Stimulated activated naive B cell treated with anti-CD40 and anti-IgM and Interleukin-4, amounts not matched to agents 10 μg/mL and 1 μg/mL and 100 μg/mL, for 72 hours (primary cell): Measurements from ENCODE around the gene NAA50.

Experiments
- ATAC-seq, 2 donors: fragments of 150-1000 bp; cut with Tn5 transposase; replicated peaks; 2 replicates each; pipeline ENCODE4 v1.10.0; 2021; ENCODE audit warnings: moderate library complexity in 1 of 2
- DNase-seq: peaks from one replicate; pipeline ENCODE4 v3.0.0; 2021
- H3K27ac Mint-ChIP-seq: one replicate; pipeline ENCODE4 v1.8.0; 2022; ENCODE audit warnings: mild to moderate bottlenecking, mixed read lengths
- H3K27me3 Mint-ChIP-seq, 2 donors: one replicate each; pipeline ENCODE4 v1.8.0; 2022; ENCODE audit warnings: mixed read lengths in 2 of 2
- H3K36me3 Mint-ChIP-seq, 2 donors: one replicate each; pipeline ENCODE4 v1.8.0; 2022; ENCODE audit warnings: mixed read lengths in 2 of 2, mild to moderate bottlenecking in 1 of 2
- H3K4me1 Mint-ChIP-seq, 2 donors: one replicate each; pipeline ENCODE4 v1.8.0; 2022; ENCODE audit warnings: mixed read lengths in 2 of 2, mild to moderate bottlenecking in 1 of 2
- H3K4me3 Mint-ChIP-seq, 2 donors: one replicate each; pipeline ENCODE4 v1.8.0; 2022; ENCODE audit warnings: mild to moderate bottlenecking in 2 of 2, mixed read lengths in 2 of 2, moderate library complexity in 1 of 2
- H3K9me3 Mint-ChIP-seq, 2 donors: one replicate each; pipeline ENCODE4 v1.8.0; 2022; ENCODE audit warnings: mixed read lengths in 2 of 2, mild to moderate bottlenecking in 1 of 2

Gene NAA50

GRCh38 chr3:113685956-113686721, 59.9 kb downstream of the NAA50 start:
- peaks cover 7 to 8% of the 10 kb centered on the region in 2 donors for H3K9me3 Mint-ChIP-seq
- H3K4me1 Mint-ChIP-seq: peaks cover 16 to 26% of the 10 kb centered on the region in 2 donors
- ATAC-seq (no peak), DNase-seq (no peak)
- H3K36me3 Mint-ChIP-seq: peaks cover 14 to 42% of the 10 kb centered on the region in 2 donors
- no peak overlapping the region for H3K4me3 Mint-ChIP-seq
- no peak overlapping the region for H3K27ac Mint-ChIP-seq
- H3K27me3 Mint-ChIP-seq: no peaks in the 10 kb centered on the region

GRCh38 chr3:113685124-113685523, 60.9 kb downstream of the NAA50 start:
- ATAC-seq: no peak
- DNase-seq: no peak
- Mint-ChIP-seq H3K36me3 (peaks cover 14 to 42% of the 10 kb centered on the region in 2 donors), H3K9me3 (peaks cover 7 to 8% of the 10 kb centered on the region in 2 donors), H3K4me3 (no peak overlapping the region), H3K27me3 (no peaks in the 10 kb centered on the region), H3K27ac (no peak overlapping the region), H3K4me1 (peaks cover 16 to 26% of the 10 kb centered on the region in 2 donors)

- H3K27ac Mint-ChIP-seq: no peak overlapping the region
- peaks cover 14 to 42% of the 10 kb centered on the region in 2 donors for H3K36me3 Mint-ChIP-seq
- DNase-seq (no peak), ATAC-seq (no peak)
- no peak overlapping the region for H3K4me3 Mint-ChIP-seq
- H3K9me3 Mint-ChIP-seq: peaks cover 7 to 8% of the 10 kb centered on the region in 2 donors
- no peaks in the 10 kb centered on the region for H3K27me3 Mint-ChIP-seq
- peaks cover 16 to 26% of the 10 kb centered on the region in 2 donors for H3K4me1 Mint-ChIP-seq
Measured at GRCh38 chr3:113684271-113684819, 61.7 kb downstream of the NAA50 start.

- Mint-ChIP-seq H3K9me3 (peaks cover 13 to 15% of the 10 kb centered on the region in 2 donors), H3K4me1 (peaks cover 19 to 30% of the 10 kb centered on the region in 2 donors)
Measured at GRCh38 chr3:113678773-113679172, 67.3 kb downstream of the NAA50 start.

GRCh38 chr3:113677737-113678136, 68.3 kb downstream of the NAA50 start:
- H3K36me3 Mint-ChIP-seq: peaks cover 28 to 38% of the 10 kb centered on the region in 2 donors
- H3K4me3 Mint-ChIP-seq: no peak overlapping the region
- H3K27me3 Mint-ChIP-seq: no peaks in the 10 kb centered on the region
- peaks cover 19 to 30% of the 10 kb centered on the region in 2 donors for H3K4me1 Mint-ChIP-seq
- H3K9me3 Mint-ChIP-seq: peaks cover 13 to 15% of the 10 kb centered on the region in 2 donors
- DNase-seq: no peak
- ATAC-seq: no peak
- peak overlapping the region; percentile 81 for H3K27ac Mint-ChIP-seq

More at GRCh38 chr3:113678773-113679172, 67.3 kb downstream of the NAA50 start:
- Mint-ChIP-seq H3K4me3 (no peak overlapping the region), H3K27ac (peak overlapping the region; percentile 63), H3K36me3 (peaks cover 29 to 42% of the 10 kb centered on the region in 2 donors), H3K27me3 (no peaks in the 10 kb centered on the region)
- ATAC-seq (no peak), DNase-seq (no peak)

GRCh38 chr3:113676261-113676660, 69.8 kb downstream of the NAA50 start:
- Mint-ChIP-seq H3K4me3 (no peak overlapping the region), H3K27me3 (no peaks in the 10 kb centered on the region), H3K27ac (peak overlapping the region; percentile 90), H3K4me1 (peaks cover 19 to 36% of the 10 kb centered on the region in 2 donors), H3K36me3 (peaks cover 38 to 41% of the 10 kb centered on the region in 2 donors), H3K9me3 (peaks cover 13 to 15% of the 10 kb centered on the region in 2 donors)
- DNase-seq: no peak
- peak; percentile 52 to 72 for ATAC-seq

- no peak overlapping the region for H3K4me3 Mint-ChIP-seq
- no peaks in the 10 kb centered on the region for H3K27me3 Mint-ChIP-seq
- DNase-seq: no peak
- peak; percentile 42 to 57 for ATAC-seq
- H3K9me3 Mint-ChIP-seq: peaks cover 13 to 15% of the 10 kb centered on the region in 2 donors
- peaks cover 20 to 51% of the 10 kb centered on the region in 2 donors for H3K4me1 Mint-ChIP-seq
- no peak overlapping the region for H3K27ac Mint-ChIP-seq
- peaks cover 42 to 54% of the 10 kb centered on the region in 2 donors for H3K36me3 Mint-ChIP-seq
Measured at GRCh38 chr3:113673593-113673992, 72.5 kb downstream of the NAA50 start.

- Mint-ChIP-seq H3K9me3 (peaks cover 0 to 2% of the 10 kb centered on the region in 2 donors), H3K4me3 (peak overlapping the region in 1 of 2 donors; percentile 12), H3K36me3 (peaks cover 31 to 49% of the 10 kb centered on the region in 2 donors), H3K27me3 (no peaks in the 10 kb centered on the region), H3K27ac (peak overlapping the region; percentile 91), H3K4me1 (peaks cover 18 to 56% of the 10 kb centered on the region in 2 donors)
- ATAC-seq (peak; percentile 31 to 39), DNase-seq (no peak)
Measured at GRCh38 chr3:113668015-113668414, 78.0 kb downstream of the NAA50 start.
